HS-5 (cell line): ENCODE measurements around the gene C6orf58.

Source experiments
- DNase-seq: peaks from one replicate; pipeline ENCODE4 v3.0.0-alpha.2; 2012; ENCODE audit warnings: low read depth

C6orf58 gene

GRCh38 chr6:127576874-127577273 is at the start of gene C6orf58:
TSS of gene C6orf58 (plus strand) at chr6:127577174. CDS start at chr6:127577186, 12 bp downstream.
- DNase-seq: no peak

- DNase-seq: no peak
Measured at GRCh38 chr6:127533011-127533410, 44.0 kb upstream of the C6orf58 start.

- DNase-seq: no peak
Measured at GRCh38 chr6:127533736-127534135, 43.2 kb upstream of the C6orf58 start.

GRCh38 chr6:127538750-127539264 is 38.2 kb upstream of the C6orf58 start:
- no peak for DNase-seq

- no peak for DNase-seq
Measured at GRCh38 chr6:127539272-127539671, 37.7 kb upstream of the C6orf58 start.

- DNase-seq: no peak
Measured at GRCh38 chr6:127547215-127547614, 29.8 kb upstream of the C6orf58 start.

- no peak for DNase-seq
Measured at GRCh38 chr6:127547904-127548649, 28.9 kb upstream of the C6orf58 start.

GRCh38 chr6:127550403-127550802 is 26.6 kb upstream of the C6orf58 start:
- peak; percentile 30 for DNase-seq

- DNase-seq: no peak
Measured at GRCh38 chr6:127554435-127555006, 22.5 kb upstream of the C6orf58 start.

- no peak for DNase-seq
Measured at GRCh38 chr6:127561660-127562059, 15.3 kb upstream of the C6orf58 start.

- DNase-seq: no peak
Measured at GRCh38 chr6:127564761-127565160, 12.2 kb upstream of the C6orf58 start.

GRCh38 chr6:127566119-127566518 is 10.9 kb upstream of the C6orf58 start:
- DNase-seq: no peak

- DNase-seq: no peak
Measured at GRCh38 chr6:127566651-127567050, 10.3 kb upstream of the C6orf58 start.

GRCh38 chr6:127567476-127567875 is 9.5 kb upstream of the C6orf58 start:
- no peak for DNase-seq

- no peak for DNase-seq
Measured at GRCh38 chr6:127570739-127571389, 6.1 kb upstream of the C6orf58 start.

- DNase-seq: no peak
Measured at GRCh38 chr6:127578900-127579299, 1.9 kb downstream of the C6orf58 start.

GRCh38 chr6:127581576-127581975 is 4.6 kb downstream of the C6orf58 start:
- DNase-seq: no peak

- DNase-seq: peak; percentile 53
Measured at GRCh38 chr6:127582777-127583462, 5.9 kb downstream of the C6orf58 start.

GRCh38 chr6:127585123-127585522 is 8.1 kb downstream of the C6orf58 start:
- DNase-seq: no peak

GRCh38 chr6:127586372-127586771 is 9.4 kb downstream of the C6orf58 start:
- no peak for DNase-seq

- DNase-seq: no peak
Measured at GRCh38 chr6:127587875-127588274, 10.9 kb downstream of the C6orf58 start.

- no peak for DNase-seq
Measured at GRCh38 chr6:127589135-127589534, 12.2 kb downstream of the C6orf58 start.
